ENCODE data around the gene SERGEF. TPM values are rescaled to one million over a fixed set of nuclear protein-coding genes. Genes with fewer than 3 reads are reported as not detected.

SERGEF gene
- total RNA-seq, 1 experiment from 2014 or later, result 27.5 TPM

GRCh38 chr11:17764446-17765218 is 248.2 kb downstream of the SERGEF start:
- Histone ChIP-seq H3K36me3 (no peaks in the 10 kb centered on the region; the same call in 1 of the 2 replicates), H3K27me3 (no peaks in the 10 kb centered on the region), H3K9me3 (replicated peaks) (no peaks in the 10 kb centered on the region), H3K27ac (no peak overlapping the region), H3K4me1 (peaks cover 12% of the 10 kb centered on the region), H3K4me3 (no peak overlapping the region)
- DNase-seq, result peak; percentile 62 to 66

- H3K4me1 ChIP-seq, result peaks cover 12% of the 10 kb centered on the region
- no peaks in the 10 kb centered on the region for H3K9me3 ChIP-seq (replicated peaks)
- H3K36me3 ChIP-seq, result no peaks in the 10 kb centered on the region; the same call in 1 of the 2 replicates
- H3K27ac ChIP-seq, result no peak overlapping the region
- no peaks in the 10 kb centered on the region for H3K27me3 ChIP-seq
- no peak overlapping the region for H3K4me3 ChIP-seq
- DNase-seq, result no peak
Measured at GRCh38 chr11:17763703-17764102, 249.1 kb downstream of the SERGEF start.

DNA sequence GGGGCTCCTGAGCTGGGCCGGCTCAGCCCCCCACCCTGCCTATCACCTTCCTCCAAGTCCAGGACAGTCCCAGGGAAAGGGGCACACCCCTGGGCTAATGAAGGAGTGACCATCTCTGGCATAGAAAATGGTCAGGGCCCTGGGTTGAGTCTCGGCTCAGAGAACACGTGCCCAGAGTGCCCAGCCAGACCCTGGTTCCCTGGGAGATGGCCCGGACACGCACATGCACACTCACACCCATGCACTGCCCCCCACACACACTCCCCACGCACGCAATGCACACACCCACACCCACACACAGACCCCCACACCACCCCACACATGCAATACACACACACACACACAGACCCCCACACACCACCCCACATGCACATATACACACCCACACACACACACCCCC is 249.6 kb downstream of the SERGEF start:
- Histone ChIP-seq H3K9me3 (replicated peaks) (no peaks in the 10 kb centered on the region), H3K36me3 (no peaks in the 10 kb centered on the region; the same call in 1 of the 2 replicates), H3K4me1 (peaks cover 12% of the 10 kb centered on the region), H3K27me3 (no peaks in the 10 kb centered on the region), H3K4me3 (no peak overlapping the region), H3K27ac (no peak overlapping the region)
- no peak for DNase-seq

- no peaks in the 10 kb centered on the region for H3K9me3 ChIP-seq (replicated peaks)
- H3K4me3 ChIP-seq, result no peak overlapping the region
- peaks cover 12% of the 10 kb centered on the region for H3K4me1 ChIP-seq
- H3K27ac ChIP-seq, result no peak overlapping the region
- DNase-seq, result no peak
- no peaks in the 10 kb centered on the region for H3K27me3 ChIP-seq
- no peaks in the 10 kb centered on the region; the same call in 1 of the 2 replicates for H3K36me3 ChIP-seq
Measured at GRCh38 chr11:17762309-17762974, 250.4 kb downstream of the SERGEF start.

DNA sequence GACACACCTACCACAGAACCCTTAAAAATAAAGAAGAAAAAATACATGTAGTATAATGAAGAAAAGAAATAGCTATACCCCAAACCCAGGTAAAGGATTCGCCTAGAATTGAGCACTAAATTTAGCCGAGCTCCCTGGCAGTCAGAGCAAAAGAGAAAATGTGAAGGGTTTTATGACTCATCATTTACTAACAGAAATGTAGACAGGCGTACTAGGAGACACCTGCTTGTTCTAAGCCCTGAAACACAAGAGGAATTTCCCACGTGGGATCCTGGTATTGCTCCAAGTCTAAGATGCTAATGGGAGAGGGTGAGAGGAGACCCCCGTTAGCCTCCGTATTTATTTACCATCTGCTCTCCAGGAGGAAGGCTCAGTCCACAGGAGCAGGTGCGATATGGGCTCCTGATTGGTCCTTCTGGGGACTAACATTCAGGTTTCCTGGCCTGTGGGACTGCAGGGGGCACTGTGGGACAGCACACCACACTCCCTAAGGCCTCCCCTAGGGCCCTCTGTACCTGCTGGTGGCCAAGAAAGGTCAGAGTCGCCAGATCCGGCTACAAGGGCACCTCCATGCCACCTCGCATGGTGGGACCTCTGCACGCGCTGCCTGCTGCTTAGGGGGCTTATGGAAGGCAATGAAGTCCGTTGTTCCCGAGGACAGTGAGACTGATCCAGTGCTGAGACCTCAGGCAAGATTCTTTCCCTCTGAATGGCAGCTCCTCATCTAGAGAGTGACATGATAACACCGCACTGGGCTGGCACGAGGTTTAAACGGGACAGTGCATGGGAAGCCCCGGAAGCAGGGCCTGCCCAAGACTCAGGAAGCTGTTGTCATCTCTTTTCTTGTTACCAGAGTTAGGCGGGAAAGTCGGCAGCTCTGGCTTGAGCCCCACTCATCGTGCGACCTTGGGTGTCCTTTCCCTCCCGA is 252.5 kb downstream of the SERGEF start:
- Histone ChIP-seq H3K9me3 (replicated peaks) (no peaks in the 10 kb centered on the region), H3K27me3 (no peaks in the 10 kb centered on the region)
- peak; percentile 56 to 73 for DNase-seq

DNA sequence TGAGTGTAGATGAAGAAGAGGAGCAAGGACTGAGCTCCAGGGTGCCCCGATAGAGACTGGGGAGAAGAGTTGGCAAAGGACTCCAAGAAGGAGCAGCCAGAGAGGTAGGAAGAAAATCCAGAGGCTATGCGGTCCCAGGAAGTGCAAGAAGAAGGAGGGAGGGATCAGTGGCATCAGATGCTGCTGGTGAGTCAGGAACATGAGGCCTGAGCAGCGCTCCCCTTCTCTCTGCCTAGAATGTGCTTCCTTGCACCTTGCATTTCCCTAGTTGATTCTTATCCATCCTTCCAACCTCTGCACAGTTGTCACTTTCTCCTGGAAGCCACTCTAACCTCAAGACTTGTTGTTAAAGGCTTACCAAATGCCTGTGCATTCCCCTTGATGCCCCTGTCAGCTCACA is 257.0 kb downstream of the SERGEF start:
- Histone ChIP-seq H3K4me1 (no peaks in the 10 kb centered on the region), H3K27ac (no peak overlapping the region), H3K36me3 (no peaks in the 10 kb centered on the region), H3K27me3 (no peaks in the 10 kb centered on the region), H3K4me3 (no peak overlapping the region), H3K9me3 (replicated peaks) (no peaks in the 10 kb centered on the region)
- DNase-seq, result no peak

More for the DNA sequence above, 252.5 kb downstream of the SERGEF start:
- H3K4me1 ChIP-seq, result peaks cover 11% of the 10 kb centered on the region
- no peaks in the 10 kb centered on the region; the same call in 1 of the 2 replicates for H3K36me3 ChIP-seq
- H3K27ac ChIP-seq, result no peak overlapping the region
- H3K4me3 ChIP-seq, result no peak overlapping the region

- DNase-seq, result no peak
- Histone ChIP-seq H3K27ac (no peak overlapping the region), H3K27me3 (no peaks in the 10 kb centered on the region)
Measured at GRCh38 chr11:17753641-17754040, 259.2 kb downstream of the SERGEF start.

GRCh38 chr11:17753153-17753552 is 259.7 kb downstream of the SERGEF start:
- H3K4me3 ChIP-seq, result no peak overlapping the region
- no peaks in the 10 kb centered on the region for H3K4me1 ChIP-seq
- no peak overlapping the region for H3K27ac ChIP-seq
- H3K9me3 ChIP-seq (replicated peaks), result no peaks in the 10 kb centered on the region
- no peak for DNase-seq
- no peaks in the 10 kb centered on the region for H3K36me3 ChIP-seq
- H3K27me3 ChIP-seq, result no peaks in the 10 kb centered on the region

More at GRCh38 chr11:17753641-17754040, 259.2 kb downstream of the SERGEF start:
- H3K36me3 ChIP-seq, result no peaks in the 10 kb centered on the region
- no peaks in the 10 kb centered on the region for H3K4me1 ChIP-seq
- H3K9me3 ChIP-seq (replicated peaks), result no peaks in the 10 kb centered on the region
- H3K4me3 ChIP-seq, result no peak overlapping the region

DNA sequence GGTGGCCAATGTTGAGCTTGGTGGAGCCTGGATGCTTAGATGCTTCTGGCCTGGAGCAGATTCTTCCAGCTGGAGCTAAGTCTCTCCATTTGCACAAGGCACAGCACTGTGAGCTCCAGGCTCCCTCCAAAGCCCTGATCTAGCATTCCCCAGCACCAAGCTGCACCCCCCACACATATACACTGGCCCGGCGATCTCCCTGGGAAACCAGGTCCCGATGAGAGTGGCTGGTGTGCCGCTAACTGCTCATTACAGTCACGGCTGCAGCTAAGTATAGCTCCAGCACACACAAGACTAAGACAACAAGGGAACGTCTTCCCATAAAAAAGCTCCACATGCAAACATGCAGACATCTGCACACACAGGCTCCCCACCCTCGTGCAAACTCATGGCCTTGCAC is 260.7 kb downstream of the SERGEF start:
- Histone ChIP-seq H3K4me1 (no peaks in the 10 kb centered on the region), H3K27ac (no peak overlapping the region)
- no peak for DNase-seq

DNA sequence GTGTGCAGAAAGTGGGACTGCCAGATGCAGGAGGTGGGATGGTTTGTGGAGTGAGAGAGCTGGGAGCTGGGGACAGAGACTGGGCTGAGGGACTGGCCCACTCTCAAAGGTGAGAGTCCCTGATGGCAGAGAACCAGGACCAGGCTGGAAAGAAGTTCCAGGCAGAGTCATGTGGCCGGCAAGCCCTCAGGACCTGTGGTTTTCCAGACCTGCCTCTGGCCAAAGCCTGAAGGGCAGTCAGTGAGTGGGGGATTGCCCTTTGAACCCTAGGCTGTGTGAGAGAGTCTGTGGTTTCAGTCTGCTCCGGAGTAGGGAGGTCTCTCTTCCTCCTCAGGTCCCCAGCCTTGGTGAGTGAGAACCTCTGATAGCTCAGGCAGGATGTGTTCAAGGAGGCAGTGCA is 261.3 kb downstream of the SERGEF start:
- Histone ChIP-seq H3K36me3 (no peaks in the 10 kb centered on the region), H3K27me3 (no peaks in the 10 kb centered on the region), H3K4me3 (no peak overlapping the region), H3K9me3 (replicated peaks) (no peaks in the 10 kb centered on the region), H3K4me1 (no peaks in the 10 kb centered on the region), H3K27ac (no peak overlapping the region)
- DNase-seq, result no peak

More for the DNA sequence above, 260.7 kb downstream of the SERGEF start:
- Histone ChIP-seq H3K27me3 (no peaks in the 10 kb centered on the region), H3K36me3 (no peaks in the 10 kb centered on the region), H3K9me3 (replicated peaks) (no peaks in the 10 kb centered on the region), H3K4me3 (no peak overlapping the region)

- Histone ChIP-seq H3K4me1 (no peaks in the 10 kb centered on the region), H3K4me3 (no peak overlapping the region), H3K27me3 (no peaks in the 10 kb centered on the region), H3K36me3 (no peaks in the 10 kb centered on the region), H3K27ac (no peak overlapping the region), H3K9me3 (replicated peaks) (no peaks in the 10 kb centered on the region)
- no peak for DNase-seq
Measured at GRCh38 chr11:17750801-17751165, 262.1 kb downstream of the SERGEF start.

DNA sequence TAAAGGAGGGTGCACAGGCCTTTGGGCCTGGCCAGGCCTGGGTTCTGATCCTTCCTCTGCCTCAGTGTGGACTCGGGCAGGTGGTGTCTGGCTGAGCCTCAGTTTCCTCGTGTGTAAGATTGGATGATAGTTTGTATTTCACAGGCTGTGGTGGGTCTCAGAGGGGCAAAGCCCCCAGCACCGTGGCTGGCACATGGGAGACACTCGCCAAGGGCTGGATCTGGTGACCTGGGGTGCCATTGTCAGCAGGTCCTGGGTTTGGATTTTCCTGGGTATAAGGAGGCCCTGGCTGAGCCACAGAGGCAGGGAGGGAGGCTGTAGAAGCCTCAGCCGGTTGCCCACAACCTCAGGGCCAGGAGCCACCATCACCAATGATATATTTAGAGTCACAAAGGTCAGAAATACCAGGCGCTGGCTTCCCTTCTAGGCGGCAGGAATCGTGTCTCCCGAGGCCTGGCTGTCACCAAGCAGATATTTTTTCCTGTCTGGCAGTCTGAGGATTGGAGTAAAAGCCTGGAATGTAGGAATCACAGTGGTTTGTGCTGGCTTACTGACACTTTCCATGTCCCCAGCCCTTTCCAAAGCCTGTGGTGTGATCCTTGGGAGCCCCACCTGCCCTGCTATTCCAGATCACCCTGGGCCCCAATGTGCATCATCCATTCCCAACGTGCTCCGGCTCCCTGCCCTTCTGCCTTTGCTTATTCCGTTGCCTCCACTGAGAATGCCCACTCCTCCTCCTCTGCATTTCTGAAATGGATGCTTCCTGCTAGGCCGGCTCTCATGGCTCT is 262.6 kb downstream of the SERGEF start:
- H3K27ac ChIP-seq, result no peak overlapping the region
- DNase-seq, result no peak

DNA sequence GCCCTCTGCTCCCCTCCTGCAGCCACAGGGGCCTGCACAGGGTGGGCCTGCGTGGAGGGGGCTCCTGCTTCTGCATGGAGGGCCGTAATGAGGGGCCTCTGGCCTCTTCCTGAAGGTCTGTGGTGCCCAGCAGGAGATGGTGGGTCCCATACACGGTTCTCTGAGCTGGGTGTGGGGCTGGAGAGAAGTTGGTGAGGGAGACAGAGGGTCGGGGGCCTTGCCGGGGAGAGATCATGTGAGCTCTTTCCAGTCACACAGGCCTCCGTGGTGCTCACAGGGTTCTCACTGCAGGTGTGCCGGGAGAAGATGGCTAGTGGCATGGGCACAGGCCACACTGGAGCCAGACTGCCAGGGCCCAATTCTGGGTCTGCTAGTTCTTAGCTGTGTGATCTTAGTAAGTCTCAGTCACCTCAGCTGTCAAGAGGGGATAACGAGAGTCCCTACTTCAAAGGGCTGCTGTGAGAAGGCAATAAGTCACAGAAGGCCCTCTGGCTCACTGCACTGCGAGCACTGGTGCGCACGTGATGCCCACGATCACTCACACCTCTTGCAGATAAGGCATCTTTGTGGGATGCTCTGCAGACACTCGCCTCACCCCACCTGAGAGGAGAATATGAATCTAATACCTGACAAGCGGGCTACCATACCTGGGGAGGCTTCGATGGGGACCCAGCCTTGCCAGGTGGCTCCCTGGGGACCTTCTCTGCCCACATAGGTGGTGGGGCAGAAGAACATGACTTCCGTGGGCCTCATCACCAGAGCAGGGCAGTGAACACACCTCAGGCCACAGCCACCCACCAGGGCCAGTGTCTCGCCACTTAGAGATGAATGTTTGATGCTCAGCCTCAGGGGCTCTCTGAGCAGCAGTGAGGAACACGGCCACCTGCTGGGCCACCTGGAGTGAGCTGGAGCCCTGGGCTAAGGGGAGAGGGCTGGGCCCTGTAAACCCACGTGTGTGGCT is 263.8 kb downstream of the SERGEF start:
- Histone ChIP-seq H3K36me3 (no peaks in the 10 kb centered on the region), H3K4me3 (no peak overlapping the region), H3K9me3 (replicated peaks) (no peaks in the 10 kb centered on the region), H3K4me1 (no peaks in the 10 kb centered on the region), H3K27me3 (no peaks in the 10 kb centered on the region), H3K27ac (no peak overlapping the region)
- no peak for DNase-seq

More for the DNA sequence above, 262.6 kb downstream of the SERGEF start:
- Histone ChIP-seq H3K9me3 (replicated peaks) (no peaks in the 10 kb centered on the region), H3K4me3 (no peak overlapping the region), H3K36me3 (no peaks in the 10 kb centered on the region), H3K27me3 (no peaks in the 10 kb centered on the region), H3K4me1 (no peaks in the 10 kb centered on the region)

Data from SJCRH30 (cell line).